ENCODE data around the gene MEPCE. TPM values are rescaled to one million over a fixed set of nuclear protein-coding genes. Genes with fewer than 3 reads are reported as not detected.

Gene MEPCE
- total and polyA plus RNA-seq, 9 of the 15 experiments (the other 6 are each of a cell fraction or from before 2014, with no cell fraction given), result 10.9 to 76.3 (median 44.1) TPM

DNA sequence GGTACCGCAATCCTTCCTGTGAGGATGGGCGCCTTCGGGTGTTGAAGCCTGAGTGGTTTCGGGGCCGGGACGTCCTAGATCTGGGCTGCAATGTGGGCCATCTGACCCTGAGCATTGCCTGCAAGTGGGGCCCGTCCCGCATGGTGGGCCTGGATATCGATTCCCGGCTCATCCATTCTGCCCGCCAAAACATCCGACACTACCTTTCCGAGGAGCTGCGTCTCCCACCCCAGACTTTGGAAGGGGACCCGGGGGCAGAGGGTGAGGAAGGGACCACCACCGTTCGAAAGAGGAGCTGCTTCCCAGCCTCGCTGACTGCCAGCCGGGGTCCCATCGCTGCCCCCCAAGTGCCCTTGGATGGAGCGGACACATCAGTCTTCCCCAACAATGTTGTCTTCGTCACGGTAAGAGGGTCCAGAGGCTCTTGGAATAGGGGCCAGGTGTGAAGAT lies 1.7 kb downstream of the MEPCE start:
- BruUV-seq (replicated peaks), result no TSS peak
- ChIA-PET CTCF (ENCODE audit: low intra/inter-chr PET ratio) (no interaction called here), POLR2A (interaction anchor here (0.6 to 5.4 kb wide), 6 partner anchors 10 to 602 kb away, joined by 3 to 29 read pairs (median 3); no protein-coding TSS in a partner anchor)
- no peak for ATAC-seq
- H3K4me1 ChIP-seq (replicated peaks in 1 of 2; ENCODE audit: control insufficient read depth in 2 of 2, insufficient read depth in 2 of 2, low read length in 2 of 2), result peaks cover 41 to 68% of the 10 kb centered on the region in 2 experiments
- no peaks in the 10 kb centered on the region for H3K27me3 ChIP-seq (ENCODE audit: control insufficient read depth in 2 of 2, insufficient read depth in 2 of 2, low read length in 2 of 2)
- H3K79me2 ChIP-seq (ENCODE audit: control insufficient read depth, insufficient read depth, low read length), result peaks cover 69% of the 10 kb centered on the region
- FAIRE-seq, result no peak
- peak overlapping the region; percentile 96 to 97 for H3K9ac ChIP-seq (ENCODE audit: insufficient read depth in 1 of 2, low read depth in 2 of 2, low read length in 2 of 2)
- peaks cover 51% of the 10 kb centered on the region for H3K36me3 ChIP-seq (ENCODE audit: control insufficient read depth, insufficient read depth, low read length)
- intact Hi-C loops (cut with micrococcal nuclease), result no loop called here
- 70% methylated on average over 23 of the region's 23 CpGs for WGBS (ENCODE audit: insufficient coverage, low coverage, missing lambda C conversion rate)
- H3K9me1 ChIP-seq (ENCODE audit: control insufficient read depth, insufficient read depth, low read length), result peaks cover 15% of the 10 kb centered on the region
- no peak overlapping the region for H2AFZ ChIP-seq (ENCODE audit: low read depth, low read length)
- H4K20me1 ChIP-seq (replicated peaks; ENCODE audit: control insufficient read depth, insufficient read depth, low read length), result peaks cover 26% of the 10 kb centered on the region
- in situ Hi-C loops (cut with MboI), result no loop called here
- peaks cover 4% of the 10 kb centered on the region; the same call in 1 of the 2 replicates for H3K9me3 ChIP-seq (replicated peaks; ENCODE audit: control insufficient read depth, insufficient read depth, low read depth, low read length)
- peak overlapping the region; percentile 82 for H3K4me3 ChIP-seq
- DNase-seq (ENCODE audit: extremely low read depth in 1 of 4, low spot score in 3 of 4), result no peak
- H3K4me2 ChIP-seq (ENCODE audit: insufficient read depth, low read length), result peak overlapping the region; percentile 97
- H3K27ac ChIP-seq (ENCODE audit: extremely low read depth, low read depth, low read length), result peak overlapping the region; percentile 98
- TF ChIP-seq RUNX1 (IDR thresholded peaks at IDR 0.05; ENCODE audit: low read depth) (peak; percentile 56; the same call in 1 of the 2 replicates), POLR2G (IDR thresholded peaks at IDR 0.05; ENCODE audit: low read depth, low read length) (peak; percentile 72), POLR2AphosphoS5 (IDR thresholded peaks at IDR 0.05; ENCODE audit: control insufficient read depth, insufficient read depth, low read depth, low read length) (0 out of 2 replicates have a peak, but pooled peaks have one; percentile 17), C11orf30 (IDR thresholded peaks at IDR 0.05; ENCODE audit: low read depth) (no peak), E2F3 (CRISPR knock-in tag; IDR thresholded peaks at IDR 0.05) (0 out of 2 replicates have a peak, but pooled peaks have one; percentile 33), HMG20A (CRISPR knock-in tag; conservative IDR thresholded peaks at IDR 0.05) (no peak), E2F8 (IDR thresholded peaks at IDR 0.05; ENCODE audit: low read depth, partially characterized antibody) (no peak), RBFOX2 (IDR thresholded peaks at IDR 0.05; ENCODE audit: low read depth, low read length) (peak; percentile 65), ZBTB2 (IDR thresholded peaks at IDR 0.05) (no peak), PREB (CRISPR knock-in tag; IDR thresholded peaks at IDR 0.05) (no peak), SMARCB1 (IDR thresholded peaks at IDR 0.05; ENCODE audit: insufficient read length, low read depth) (no peak), TRIM28 (IDR thresholded peaks at IDR 0.05) (no peak), MYC (IDR thresholded peaks at IDR 0.05; ENCODE audit: low read depth, low read length) (no peak), MYC (CRISPR knock-in tag; IDR thresholded peaks at IDR 0.05; ENCODE audit: borderline replicate concordance, low read depth) (0 out of 2 replicates have a peak, but pooled peaks have one; percentile 10), E2F6 (IDR thresholded peaks at IDR 0.05; ENCODE audit: borderline replicate concordance in 1 of 2, extremely low read depth in 1 of 2, insufficient read depth in 1 of 2, insufficient read length in 1 of 2, low read depth in 1 of 2, low read length in 1 of 2, poor library complexity in 1 of 2, severe bottlenecking in 1 of 2) (peak in 1 of 2 experiments; percentile 17)
